ENCODE data around the gene PCDHGA5.
"Not testable (repeated sequence)": the region's sequence is repeated elsewhere in the genome, so short reads cannot be mapped to it uniquely, and the experiment has no call there.

Gene PCDHGA5

DNA sequence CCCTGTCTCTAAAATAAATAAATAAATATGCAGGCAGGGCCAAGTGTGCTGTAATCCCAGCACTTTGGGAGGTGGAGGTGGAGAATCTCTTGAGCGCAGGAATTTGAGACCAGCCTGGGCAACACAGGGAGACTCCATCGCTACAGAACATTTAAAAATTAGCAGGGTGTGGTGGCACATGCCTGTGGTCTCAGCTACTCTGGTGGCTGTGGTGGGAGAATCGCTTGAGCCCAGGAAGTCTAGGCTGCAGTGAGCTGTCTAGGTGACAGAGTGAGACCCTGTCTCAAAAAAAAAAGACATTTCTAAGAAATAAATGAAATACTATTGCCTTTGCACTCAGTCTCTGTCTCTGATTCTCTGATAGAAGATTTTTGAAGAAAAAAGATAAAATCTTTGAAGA, 47.6 kb downstream of the PCDHGA5 start:
- TF ChIP-seq ZFX (IDR thresholded peaks at IDR 0.05; ENCODE audit: borderline replicate concordance): no peak
- TF ChIP-seq, protein P1, sequence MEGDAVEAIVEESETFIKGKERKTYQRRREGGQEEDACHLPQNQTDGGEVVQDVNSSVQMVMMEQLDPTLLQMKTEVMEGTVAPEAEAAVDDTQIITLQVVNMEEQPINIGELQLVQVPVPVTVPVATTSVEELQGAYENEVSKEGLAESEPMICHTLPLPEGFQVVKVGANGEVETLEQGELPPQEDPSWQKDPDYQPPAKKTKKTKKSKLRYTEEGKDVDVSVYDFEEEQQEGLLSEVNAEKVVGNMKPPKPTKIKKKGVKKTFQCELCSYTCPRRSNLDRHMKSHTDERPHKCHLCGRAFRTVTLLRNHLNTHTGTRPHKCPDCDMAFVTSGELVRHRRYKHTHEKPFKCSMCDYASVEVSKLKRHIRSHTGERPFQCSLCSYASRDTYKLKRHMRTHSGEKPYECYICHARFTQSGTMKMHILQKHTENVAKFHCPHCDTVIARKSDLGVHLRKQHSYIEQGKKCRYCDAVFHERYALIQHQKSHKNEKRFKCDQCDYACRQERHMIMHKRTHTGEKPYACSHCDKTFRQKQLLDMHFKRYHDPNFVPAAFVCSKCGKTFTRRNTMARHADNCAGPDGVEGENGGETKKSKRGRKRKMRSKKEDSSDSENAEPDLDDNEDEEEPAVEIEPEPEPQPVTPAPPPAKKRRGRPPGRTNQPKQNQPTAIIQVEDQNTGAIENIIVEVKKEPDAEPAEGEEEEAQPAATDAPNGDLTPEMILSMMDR (IDR thresholded peaks at IDR 0.05): no peak
- H3K27ac ChIP-seq: no peak overlapping the region

- no peak for TF ChIP-seq ZFX (IDR thresholded peaks at IDR 0.05; ENCODE audit: borderline replicate concordance)
- TF ChIP-seq, protein P1 (IDR thresholded peaks at IDR 0.05): peak; percentile 87
- H3K27ac ChIP-seq: peak within 1 kb of the TSS; percentile 55
Observed at GRCh38 chr5:141412854-141413539, 49.0 kb downstream of the PCDHGA5 start, which contains the start of gene PCDHGA10. Gene PCDHGA10, plus strand, starts transcription at chr5:141412987. Its CDS starts 189 bp downstream, at chr5:141413176.

DNA sequence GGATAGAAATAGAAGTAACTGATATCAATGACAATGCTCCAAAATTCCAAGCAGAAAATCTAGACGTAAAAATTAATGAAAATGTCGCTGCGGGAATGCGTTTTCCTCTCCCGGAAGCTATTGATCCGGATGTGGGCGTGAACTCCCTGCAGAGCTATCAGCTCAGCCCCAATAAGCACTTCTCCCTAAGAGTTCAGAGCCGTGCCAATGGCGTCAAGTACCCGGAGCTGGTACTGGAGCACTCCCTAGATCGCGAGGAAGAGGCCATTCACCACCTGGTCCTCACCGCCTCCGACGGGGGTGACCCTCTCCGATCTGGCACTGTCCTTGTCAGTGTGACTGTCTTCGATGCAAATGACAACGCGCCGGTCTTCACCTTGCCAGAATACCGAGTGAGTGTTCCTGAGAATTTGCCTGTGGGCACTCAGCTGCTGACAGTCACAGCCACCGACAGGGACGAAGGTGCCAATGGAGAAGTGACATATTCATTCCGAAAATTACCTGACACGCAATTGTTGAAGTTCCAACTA, 49.6 kb downstream of the PCDHGA5 start:
- no peak for TF ChIP-seq ZFX (IDR thresholded peaks at IDR 0.05; ENCODE audit: borderline replicate concordance)
- TF ChIP-seq, protein P1 (IDR thresholded peaks at IDR 0.05): no peak
- H3K27ac ChIP-seq: peak overlapping the region; percentile 55

DNA sequence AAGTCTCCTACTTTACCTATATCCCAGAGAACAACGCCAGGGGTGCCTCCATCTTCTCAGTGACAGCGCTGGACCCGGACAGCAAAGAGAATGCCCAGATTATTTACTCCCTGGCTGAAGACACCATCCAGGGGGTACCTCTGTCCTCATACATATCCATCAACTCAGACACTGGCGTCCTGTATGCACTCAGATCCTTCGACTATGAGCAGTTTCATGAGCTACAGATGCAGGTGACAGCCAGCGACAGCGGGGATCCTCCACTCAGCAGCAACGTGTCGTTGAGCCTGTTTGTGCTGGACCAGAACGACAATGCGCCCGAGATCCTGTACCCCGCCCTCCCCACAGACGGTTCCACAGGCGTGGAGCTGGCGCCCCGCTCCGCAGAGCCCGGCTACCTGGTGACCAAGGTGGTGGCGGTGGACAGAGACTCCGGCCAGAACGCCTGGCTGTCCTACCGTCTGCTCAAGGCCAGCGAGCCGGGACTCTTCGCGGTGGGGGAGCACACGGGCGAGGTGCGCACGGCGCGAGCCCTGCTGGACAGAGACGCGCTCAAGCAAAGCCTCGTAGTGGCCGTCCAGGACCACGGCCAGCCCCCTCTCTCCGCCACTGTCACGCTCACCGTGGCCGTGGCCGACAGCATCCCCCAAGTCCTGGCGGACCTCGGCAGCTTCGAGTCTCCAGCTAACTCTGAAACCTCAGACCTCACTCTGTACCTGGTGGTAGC, 50.7 kb downstream of the PCDHGA5 start:
- H3K27ac ChIP-seq: not testable (repeated sequence)

DNA sequence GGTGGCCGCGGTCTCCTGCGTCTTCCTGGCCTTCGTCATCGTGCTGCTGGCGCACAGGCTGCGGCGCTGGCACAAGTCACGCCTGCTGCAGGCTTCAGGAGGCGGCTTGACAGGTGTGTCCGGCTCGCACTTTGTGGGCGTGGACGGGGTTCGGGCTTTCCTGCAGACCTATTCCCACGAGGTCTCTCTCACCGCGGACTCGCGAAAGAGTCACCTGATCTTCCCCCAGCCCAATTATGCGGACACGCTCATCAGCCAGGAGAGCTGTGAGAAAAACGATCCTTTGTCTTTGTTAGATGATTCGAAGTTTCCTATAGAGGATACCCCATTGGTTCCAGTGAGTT, 51.3 kb downstream of the PCDHGA5 start:
- H3K27ac ChIP-seq: not testable (repeated sequence)

Measured in 22Rv1 (cell line).